ENCODE data around the gene CPT1C. TPM values are rescaled to one million over a fixed set of nuclear protein-coding genes. Genes with fewer than 3 reads are reported as not detected.

CPT1C gene
- total and polyA plus RNA-seq, 2 of the 8 experiments (the other 6 are each of a cell fraction or from before 2014, with no cell fraction given): 79.6 to 91.8 TPM

GRCh38 chr19:49690656-49691242 is at the start of gene CPT1C (continued):
- TF ChIP-seq ATF2 (IDR thresholded peaks at IDR 0.05; ENCODE audit: low read length): no peak
- TF ChIP-seq HDAC6 (IDR thresholded peaks at IDR 0.05; ENCODE audit: low read depth, low read length): no peak
- TF ChIP-seq CHD1 (IDR thresholded peaks at IDR 0.05; ENCODE audit: low read depth, low read length): no peak
- peak; percentile 93 for TF ChIP-seq POLR2AphosphoS5 (IDR thresholded peaks at IDR 0.05; ENCODE audit: low read depth, low read length)
- no peak for TF ChIP-seq KDM4A (IDR thresholded peaks at IDR 0.05; ENCODE audit: low read depth, low read length, severe bottlenecking)
- TF ChIP-seq RFX5 (IDR thresholded peaks at IDR 0.05; ENCODE audit: borderline replicate concordance, low read depth, low read length): no peak
- TF ChIP-seq RNF2 (IDR thresholded peaks at IDR 0.05; ENCODE audit: borderline replicate concordance, low read depth, low read length, missing control alignments, poor library complexity, severe bottlenecking): no peak
- TF ChIP-seq SRF (IDR thresholded peaks at IDR 0.05; ENCODE audit: low read depth, low read length): no peak
- TF ChIP-seq GTF2F1 (IDR thresholded peaks at IDR 0.05; ENCODE audit: borderline replicate concordance, low read depth, low read length): 0 out of 2 replicates have a peak, but pooled peaks have one; percentile 73
- no peak for TF ChIP-seq JUN (IDR thresholded peaks at IDR 0.05; ENCODE audit: low read depth, low read length)
- TF ChIP-seq, protein P1, sequence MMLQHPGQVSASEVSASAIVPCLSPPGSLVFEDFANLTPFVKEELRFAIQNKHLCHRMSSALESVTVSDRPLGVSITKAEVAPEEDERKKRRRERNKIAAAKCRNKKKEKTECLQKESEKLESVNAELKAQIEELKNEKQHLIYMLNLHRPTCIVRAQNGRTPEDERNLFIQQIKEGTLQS (IDR thresholded peaks at IDR 0.05; ENCODE audit: insufficient read depth, low read depth, low read length): no peak
- peak; percentile 81; a peak in 2 of 3 replicates for TF ChIP-seq POLR2A (IDR thresholded peaks at IDR 0.05; ENCODE audit: control extremely low read depth in 1 of 2, low read depth in 2 of 2, low read length in 2 of 2)
- TF ChIP-seq MAFK (IDR thresholded peaks at IDR 0.05; ENCODE audit: low read depth, low read length): no peak
- no peak for TF ChIP-seq RAD21 (IDR thresholded peaks at IDR 0.05 in 1 of 2, conservative IDR thresholded peaks at IDR 0.05 in 1 of 2; ENCODE audit: low read depth in 2 of 2, low read length in 2 of 2)
- no peak for TF ChIP-seq CBX5 (IDR thresholded peaks at IDR 0.05; ENCODE audit: low read depth, low read length)
- TF ChIP-seq SIRT6 (IDR thresholded peaks at IDR 0.05; ENCODE audit: low read length): no peak
- TF ChIP-seq TEAD4 (IDR thresholded peaks at IDR 0.05; ENCODE audit: low read depth, low read length): no peak
- TF ChIP-seq SP2 (IDR thresholded peaks at IDR 0.05; ENCODE audit: low read length): no peak
- TF ChIP-seq TBP (IDR thresholded peaks at IDR 0.05; ENCODE audit: low read depth, low read length): peak; percentile 96
- TF ChIP-seq EZH2 (IDR thresholded peaks at IDR 0.05; ENCODE audit: low read depth, low read length, severe bottlenecking): no peak
- TF ChIP-seq BCL11A (IDR thresholded peaks at IDR 0.05; ENCODE audit: low read depth in 2 of 2, low read length in 2 of 2): no peak

Data from H1 (cell line).